H9 (cell line): ENCODE measurements around the gene PTGFRN. TPM values are rescaled to one million over a fixed set of nuclear protein-coding genes. Genes with fewer than 3 reads are reported as not detected.

Experiments
- DNase-seq: peaks from one replicate; pipeline ENCODE4 v3.0.0-alpha.2; 2017
- H2AFZ ChIP-seq: one replicate; pipeline ENCODE4 v1.6.1; 2013; ENCODE audit warnings: mild to moderate bottlenecking, low read length, control low read depth, moderate library complexity
- H2AK5ac ChIP-seq: 2 replicates; pipeline ENCODE4 v1.6.1; 2013; ENCODE audit warnings: low read length, control low read depth, mixed read lengths; ENCODE audit not compliant: insufficient read length
- H2BK120ac ChIP-seq: one replicate; pipeline ENCODE4 v1.6.1; 2013; ENCODE audit warnings: low read depth, mild to moderate bottlenecking, low read length, control low read depth, inconsistent platforms; ENCODE audit not compliant: poor library complexity, severe bottlenecking
- H2BK12ac ChIP-seq: 2 replicates; pipeline ENCODE4 v1.6.1; 2013; ENCODE audit warnings: low read length, control low read depth, mixed read lengths, low read depth; ENCODE audit not compliant: insufficient read length
- H2BK15ac ChIP-seq: 2 replicates; pipeline ENCODE4 v1.6.1; 2013; ENCODE audit warnings: low read depth, low read length, control low read depth
- H2BK20ac ChIP-seq: one replicate; pipeline ENCODE4 v1.6.1; 2013; ENCODE audit warnings: low read depth, mild to moderate bottlenecking, low read length, control low read depth, inconsistent platforms; ENCODE audit not compliant: poor library complexity, severe bottlenecking
- H2BK5ac ChIP-seq: 2 replicates; pipeline ENCODE4 v1.6.1; 2013; ENCODE audit warnings: low read length, control low read depth, mixed read lengths; ENCODE audit not compliant: insufficient read length
- H3K14ac ChIP-seq: 2 replicates; pipeline ENCODE4 v1.6.1; 2013; ENCODE audit warnings: low read length, control low read depth; ENCODE audit not compliant: insufficient read depth
- H3K18ac ChIP-seq: 2 replicates; pipeline ENCODE4 v1.6.1; 2013; ENCODE audit warnings: low read depth, mild to moderate bottlenecking, mixed read lengths, low read length, control low read depth; ENCODE audit not compliant: insufficient read length
- H3K23ac ChIP-seq: 2 replicates; pipeline ENCODE4 v1.6.1; 2013; ENCODE audit warnings: low read length, control low read depth, mixed read lengths, low read depth; ENCODE audit not compliant: insufficient read length
- H3K23me2 ChIP-seq: 2 replicates; pipeline ENCODE4 v1.6.1; 2013; ENCODE audit warnings: low read depth, mild to moderate bottlenecking, mixed read lengths, low read length, control low read depth; ENCODE audit not compliant: insufficient read length, poor library complexity, severe bottlenecking
- H3K27ac ChIP-seq: 2 replicates; pipeline ENCODE4 v1.5.1; 2013; ENCODE audit warnings: low read length, control low read depth, mixed read lengths, low read depth; ENCODE audit not compliant: insufficient read length
- H3K27me3 ChIP-seq: 2 replicates; pipeline ENCODE4 v1.6.1; 2013; ENCODE audit warnings: low read length, control low read depth, inconsistent platforms; ENCODE audit not compliant: insufficient read depth
- H3K4ac ChIP-seq: 2 replicates; pipeline ENCODE4 v1.6.1; 2013; ENCODE audit warnings: low read depth, mild to moderate bottlenecking, control low read depth, inconsistent platforms, low read length, moderate library complexity
- H3K4me1 ChIP-seq: 2 replicates; pipeline ENCODE4 v1.6.1; 2013; ENCODE audit warnings: low read length, control low read depth, inconsistent platforms; ENCODE audit not compliant: insufficient read depth
- H3K4me2 ChIP-seq: 2 replicates; pipeline ENCODE4 v1.6.1; 2013; ENCODE audit warnings: low read length, control low read depth, mixed read lengths; ENCODE audit not compliant: insufficient read length, insufficient read depth
- H3K56ac ChIP-seq: 2 replicates; pipeline ENCODE4 v1.6.1; 2013; ENCODE audit warnings: low read depth, mild to moderate bottlenecking, mixed read lengths, low read length, control low read depth; ENCODE audit not compliant: insufficient read length
- H3K79me1 ChIP-seq: 2 replicates; pipeline ENCODE4 v1.6.1; 2013; ENCODE audit warnings: low read depth, mild to moderate bottlenecking, moderate library complexity, low read length, control low read depth, inconsistent platforms; ENCODE audit not compliant: insufficient read depth, poor library complexity, severe bottlenecking
- H3K79me2 ChIP-seq: 2 replicates; pipeline ENCODE4 v1.6.1; 2013; ENCODE audit warnings: low read length, control low read depth, inconsistent platforms; ENCODE audit not compliant: insufficient read depth
- H3K9ac ChIP-seq: 2 replicates; pipeline ENCODE4 v1.6.1; 2013; ENCODE audit warnings: low read length, control low read depth, mixed read lengths; ENCODE audit not compliant: insufficient read length; ENCODE audit errors: extremely low read depth
- H3K9me3 ChIP-seq: one replicate; pipeline ENCODE4 v1.6.1; 2013; ENCODE audit warnings: low read depth, low read length, inconsistent platforms; ENCODE audit not compliant: control insufficient read depth
- H3T11ph ChIP-seq: one replicate; pipeline ENCODE4 v1.6.1; 2013; ENCODE audit warnings: mild to moderate bottlenecking, low read length, control low read depth, inconsistent platforms
- H4K20me1 ChIP-seq: one replicate; pipeline ENCODE4 v1.6.1; 2013; ENCODE audit not compliant: control insufficient read depth, insufficient read length, insufficient read depth
- H4K5ac ChIP-seq: 2 replicates; pipeline ENCODE4 v1.6.1; 2013; ENCODE audit warnings: low read depth, mild to moderate bottlenecking, mixed read lengths, low read length, control low read depth; ENCODE audit not compliant: insufficient read length
- H4K8ac ChIP-seq: replicated peaks from 2 replicates; pipeline ENCODE4 v1.6.1; 2013; ENCODE audit warnings: low read length, control low read depth, mixed read lengths, low read depth; ENCODE audit not compliant: insufficient read length
- H4K91ac ChIP-seq: 2 replicates; pipeline ENCODE4 v1.6.1; 2013; ENCODE audit warnings: low read depth, mild to moderate bottlenecking, moderate library complexity, mixed read lengths, low read length, control low read depth; ENCODE audit not compliant: insufficient read length
- H3K27ac Mint-ChIP-seq, 3 experiments: 2 replicates in 2 of 3; 3 replicates in 1 of 3; pipeline ENCODE4 v1.8.0; 2020 to 2021; ENCODE audit warnings: mixed read lengths in 3 of 3, mild to moderate bottlenecking in 1 of 3, moderate library complexity in 1 of 3
- H3K27me3 Mint-ChIP-seq: 2 replicates; pipeline ENCODE4 v1.8.0; 2021; ENCODE audit warnings: low read depth, mild to moderate bottlenecking, moderate library complexity, mixed read lengths
- H3K36me3 Mint-ChIP-seq, 3 experiments: 2 replicates in 2 of 3; 3 replicates in 1 of 3; pipeline ENCODE4 v1.8.0; 2020 to 2021; ENCODE audit warnings: low read depth in 3 of 3, mixed read lengths in 3 of 3; ENCODE audit not compliant: insufficient read depth in 1 of 3
- H3K4me1 Mint-ChIP-seq, 2 experiments: 2 replicates each; pipeline ENCODE4 v1.8.0; 2020; ENCODE audit warnings: mixed read lengths in 2 of 2
- H3K4me3 Mint-ChIP-seq, 2 experiments: 2 replicates in 1 of 2; 3 replicates in 1 of 2; pipeline ENCODE4 v1.8.0; 2020 to 2021; ENCODE audit warnings: mild to moderate bottlenecking in 2 of 2, mixed read lengths in 2 of 2, moderate library complexity in 1 of 2
- H3K9me3 Mint-ChIP-seq, 2 experiments: 2 replicates in 1 of 2; 3 replicates in 1 of 2; pipeline ENCODE4 v1.8.0; 2020; ENCODE audit warnings: mild to moderate bottlenecking in 2 of 2, mixed read lengths in 2 of 2, moderate library complexity in 1 of 2
- CTCF ChIP-seq: fragments of 200-600 bp; sonication (generic); conservative IDR thresholded peaks from 3 replicates; pipeline ENCODE4 v1.8.0; 2021; ENCODE audit warnings: antibody characterized with exemption, mild to moderate bottlenecking
- WGBS: extraction: QIAGEN DNeasy Blood & Tissue Kit; methylation state at CpG from one replicate; pipeline ENCODE4 v1.1.7; 2013; ENCODE audit warnings: missing lambda C conversion rate, low lambda C conversion rate, mixed read lengths; ENCODE audit not compliant: insufficient read length; ENCODE audit errors: extremely low coverage; 5-methylcytosine and 5-hydroxymethylcytosine counted together
- total RNA-seq: library from RNA; stranded (reverse); gene quantifications from 2 replicates; pipeline ENCODE4 v1.2.1, GENCODE V29; 2021

PTGFRN gene
- total RNA-seq, 1 experiment from 2014 or later = 26.3 TPM

GRCh38 chr1:116948046-116948445 lies 38.3 kb downstream of the PTGFRN start:
- H3K36me3 Mint-ChIP-seq = peaks cover 8 to 49% (median 42%) of the 10 kb centered on the region in 3 experiments; a peak in 6 of 7 replicates
- H3T11ph ChIP-seq = no peak overlapping the region

More at GRCh38 chr1:116948046-116948445, 38.3 kb downstream of the PTGFRN start:
- H4K5ac ChIP-seq = no peak overlapping the region
- no peaks in the 10 kb centered on the region for H3K27me3 ChIP-seq
- WGBS = no CpG with 5 or more reads among the region's 5 CpGs
- Mint-ChIP-seq H3K27me3 (no peaks in the 10 kb centered on the region), H3K4me3 (no peak overlapping the region), H3K27ac (no peak overlapping the region), H3K9me3 (no peaks in the 10 kb centered on the region), H3K4me1 (peaks cover 15 to 18% of the 10 kb centered on the region in 2 experiments)
- no peak overlapping the region for H2BK12ac ChIP-seq
- no peak overlapping the region for H2BK5ac ChIP-seq
- no peaks in the 10 kb centered on the region for H3K79me1 ChIP-seq
- no peak overlapping the region for H2BK15ac ChIP-seq
- H4K8ac ChIP-seq = no peak overlapping the region
- no peaks in the 10 kb centered on the region for H3K4me1 ChIP-seq
- no peak overlapping the region for H3K27ac ChIP-seq
- TF ChIP-seq CTCF = no peak
- H3K79me2 ChIP-seq = no peaks in the 10 kb centered on the region
- peaks cover 3% of the 10 kb centered on the region for H3K23me2 ChIP-seq
- H2AK5ac ChIP-seq = no peak overlapping the region
- H3K18ac ChIP-seq = no peak overlapping the region
- no peak overlapping the region for H3K4me2 ChIP-seq
- no peak for DNase-seq
- no peak overlapping the region for H3K4ac ChIP-seq
- H3K14ac ChIP-seq = no peak overlapping the region
- no peak overlapping the region for H3K56ac ChIP-seq
- no peak overlapping the region for H2AFZ ChIP-seq
- H3K9me3 ChIP-seq = no peaks in the 10 kb centered on the region
- no peak overlapping the region for H3K9ac ChIP-seq
- H2BK120ac ChIP-seq = no peak overlapping the region
- no peak overlapping the region for H2BK20ac ChIP-seq
- no peaks in the 10 kb centered on the region for H4K20me1 ChIP-seq
- no peak overlapping the region for H4K91ac ChIP-seq
- H3K23ac ChIP-seq = no peak overlapping the region
